ENCODE results near the gene CPB2.

Gene CPB2, protein sequence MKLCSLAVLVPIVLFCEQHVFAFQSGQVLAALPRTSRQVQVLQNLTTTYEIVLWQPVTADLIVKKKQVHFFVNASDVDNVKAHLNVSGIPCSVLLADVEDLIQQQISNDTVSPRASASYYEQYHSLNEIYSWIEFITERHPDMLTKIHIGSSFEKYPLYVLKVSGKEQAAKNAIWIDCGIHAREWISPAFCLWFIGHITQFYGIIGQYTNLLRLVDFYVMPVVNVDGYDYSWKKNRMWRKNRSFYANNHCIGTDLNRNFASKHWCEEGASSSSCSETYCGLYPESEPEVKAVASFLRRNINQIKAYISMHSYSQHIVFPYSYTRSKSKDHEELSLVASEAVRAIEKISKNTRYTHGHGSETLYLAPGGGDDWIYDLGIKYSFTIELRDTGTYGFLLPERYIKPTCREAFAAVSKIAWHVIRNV

DNA sequence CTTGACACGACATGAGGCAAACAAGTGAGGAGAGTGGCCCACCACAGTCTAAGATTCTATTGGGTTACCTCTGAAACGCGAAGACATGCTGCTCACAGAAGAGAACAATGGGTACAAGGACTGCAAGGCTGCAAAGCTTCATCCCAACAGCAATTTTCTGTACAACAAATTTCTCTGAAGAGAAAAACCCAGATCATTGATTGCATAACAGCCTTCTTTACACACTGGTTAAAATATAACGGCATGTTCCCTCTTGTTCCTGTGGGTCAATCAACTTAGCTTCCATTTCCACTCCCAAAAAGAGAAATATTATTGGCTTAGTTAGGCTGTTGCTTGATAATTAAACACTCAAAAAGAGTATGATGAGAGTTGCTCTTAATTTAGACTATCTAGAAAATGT lies at the start of gene CPB2:
Gene CPB2, minus strand, starts transcription at position 166 of the 400 bp plus-strand sequence. Its CDS starts 24 bp downstream, at position 142.
- no peak for DNase-seq (ENCODE audit: low read depth in 2 of 2)

DNA sequence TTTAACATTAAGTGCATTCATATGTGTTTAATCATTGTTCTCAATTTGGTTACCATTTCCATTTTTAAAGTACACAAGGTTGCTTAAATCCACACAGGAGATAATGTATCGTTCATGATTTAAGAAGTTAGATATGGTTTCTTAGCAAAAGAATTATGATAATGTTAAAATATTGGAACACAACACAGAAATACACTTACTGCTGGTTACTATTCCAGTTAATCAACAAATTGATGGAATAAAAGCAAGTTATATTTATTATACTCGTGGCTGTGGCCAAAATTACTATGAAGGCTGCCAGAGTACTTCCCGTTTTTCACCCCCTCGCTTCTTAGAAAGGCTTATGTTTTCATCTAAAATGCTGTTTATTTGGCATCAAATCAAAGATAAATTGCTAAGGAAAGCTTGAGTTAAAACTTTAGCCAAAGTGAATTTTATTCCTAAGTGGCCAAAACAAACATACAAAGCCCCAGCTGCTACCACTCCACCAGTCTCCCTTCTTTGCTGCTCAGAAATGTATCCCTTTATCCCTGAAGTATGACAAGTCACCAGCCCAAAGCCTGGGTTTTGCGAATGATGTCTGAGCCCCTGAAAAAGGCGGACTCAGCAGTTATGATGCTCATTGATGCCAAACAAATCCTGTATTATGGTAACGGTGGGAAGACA lies 49.4 kb upstream of the CPB2 start:
- DNase-seq (ENCODE audit: low read depth in 2 of 2), result no peak

DNA sequence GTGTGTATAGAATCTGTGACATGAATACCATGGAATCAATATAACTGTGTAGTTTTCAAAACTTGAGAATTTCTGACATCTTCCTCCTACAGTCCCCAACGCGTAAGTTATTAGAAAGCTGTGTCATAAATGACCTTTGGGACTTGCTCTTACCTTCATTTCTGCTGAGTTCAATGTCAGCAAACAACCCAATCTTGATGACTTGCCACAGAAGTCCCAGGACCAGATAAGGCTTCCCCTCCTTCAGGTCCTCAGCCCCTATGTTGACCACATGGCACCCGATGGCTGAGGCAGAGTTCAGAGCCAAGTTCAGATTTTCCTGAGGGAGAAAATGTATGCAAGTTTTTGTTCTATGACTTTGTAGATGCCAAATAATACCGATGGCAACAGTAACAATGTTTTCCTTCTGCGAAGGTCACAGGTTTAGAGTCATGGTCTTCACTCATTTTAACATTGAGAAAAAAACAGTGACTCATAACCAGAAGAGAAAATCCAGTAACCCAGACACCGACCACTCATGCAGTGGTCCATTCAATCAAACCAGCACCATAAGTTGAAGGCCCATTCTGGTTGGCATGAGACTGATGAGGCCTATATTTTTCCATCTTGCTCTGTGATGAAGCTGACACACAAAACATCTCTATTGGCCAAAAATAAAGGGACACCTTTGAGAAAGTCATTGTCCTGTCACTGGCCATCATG lies 47.9 kb upstream of the CPB2 start:
- DNase-seq (ENCODE audit: low read depth in 2 of 2), result no peak

DNA sequence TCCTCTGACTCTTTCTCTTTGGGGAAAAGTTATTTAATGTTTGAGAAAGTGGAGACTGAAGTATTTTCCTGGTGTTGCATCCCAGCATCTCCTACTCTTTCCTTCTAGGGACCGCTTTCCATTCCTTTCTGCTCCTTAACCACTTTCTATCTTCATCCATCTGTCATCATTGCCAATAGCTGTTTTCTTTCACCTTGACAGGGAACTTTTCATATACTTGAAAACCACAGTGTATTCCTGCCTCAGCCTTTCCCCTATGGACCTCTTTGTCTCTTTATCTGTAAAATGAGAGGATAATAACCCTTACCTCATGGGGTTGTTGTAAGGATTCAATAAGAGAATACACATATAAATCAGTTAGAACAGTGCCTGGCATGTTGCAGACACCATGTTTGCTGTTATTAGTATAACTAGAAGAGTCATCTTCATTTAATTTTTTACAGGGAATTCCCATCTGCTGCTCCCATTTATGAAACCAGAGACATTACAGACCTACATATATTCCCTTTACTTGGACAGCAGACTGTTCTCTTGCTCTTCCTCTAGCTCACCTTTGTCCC lies 45.4 kb upstream of the CPB2 start:
- no peak for DNase-seq (ENCODE audit: low read depth in 2 of 2)

DNA sequence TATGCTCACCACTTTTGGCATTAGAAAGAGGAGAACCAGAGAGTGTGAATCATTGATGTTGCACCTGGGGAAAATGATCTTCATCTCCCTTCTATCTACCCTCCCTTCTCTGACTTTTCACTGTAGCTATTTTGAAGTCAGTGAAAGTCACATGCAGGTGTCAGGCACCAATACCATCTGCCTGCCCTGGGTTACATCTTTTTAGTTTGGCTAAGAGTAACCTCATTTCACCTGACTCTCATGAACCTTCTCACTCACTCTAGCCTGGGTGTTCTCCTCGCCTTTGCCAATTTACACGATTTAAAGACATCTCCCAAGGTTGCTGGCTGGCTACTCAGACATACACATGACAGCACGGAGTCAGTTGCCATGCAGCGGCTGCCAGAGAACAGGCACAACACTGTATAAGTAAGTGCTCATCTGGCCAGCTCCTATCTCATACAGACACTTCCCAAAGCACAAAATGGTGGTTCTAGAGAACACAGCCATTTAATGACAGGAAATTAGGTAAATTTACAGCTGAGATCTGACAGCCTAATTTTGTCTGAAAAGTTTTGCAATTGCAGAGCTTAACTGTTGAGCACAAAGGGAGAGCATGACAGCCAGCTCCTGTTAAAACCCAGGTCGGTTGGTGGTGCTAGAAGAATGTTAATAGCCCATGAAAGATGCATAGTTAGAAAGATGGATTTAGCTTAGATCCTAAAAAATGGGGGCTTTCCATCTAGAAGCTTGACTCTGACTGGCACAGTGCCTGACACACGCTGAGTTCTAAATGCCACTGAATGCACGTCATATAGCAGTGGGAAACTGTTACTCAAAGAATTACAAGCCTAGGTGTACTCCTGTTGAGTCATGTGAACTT lies 44.7 kb upstream of the CPB2 start:
- no peak for DNase-seq (ENCODE audit: low read depth in 2 of 2)

DNA sequence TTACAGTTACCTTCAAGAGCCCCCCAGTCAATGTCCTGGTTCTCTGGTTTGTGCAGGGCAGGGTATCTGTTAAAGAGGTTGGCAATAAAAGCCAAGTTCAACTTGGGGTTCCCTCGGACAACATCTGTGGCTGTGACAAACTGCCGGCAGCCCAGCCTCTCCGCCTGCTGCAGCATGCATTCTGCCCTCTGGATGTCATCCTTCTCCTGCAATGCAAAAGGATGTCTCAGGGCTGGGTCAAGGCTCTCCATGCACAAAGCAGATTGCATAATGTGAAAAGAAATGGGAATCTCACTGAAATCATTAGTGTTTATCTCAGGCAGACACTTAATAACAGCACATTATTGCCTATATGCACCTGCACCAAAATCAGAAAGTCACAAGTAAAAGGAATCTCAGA lies 42.1 kb upstream of the CPB2 start:
- DNase-seq (ENCODE audit: low read depth in 2 of 2), result no peak

DNA sequence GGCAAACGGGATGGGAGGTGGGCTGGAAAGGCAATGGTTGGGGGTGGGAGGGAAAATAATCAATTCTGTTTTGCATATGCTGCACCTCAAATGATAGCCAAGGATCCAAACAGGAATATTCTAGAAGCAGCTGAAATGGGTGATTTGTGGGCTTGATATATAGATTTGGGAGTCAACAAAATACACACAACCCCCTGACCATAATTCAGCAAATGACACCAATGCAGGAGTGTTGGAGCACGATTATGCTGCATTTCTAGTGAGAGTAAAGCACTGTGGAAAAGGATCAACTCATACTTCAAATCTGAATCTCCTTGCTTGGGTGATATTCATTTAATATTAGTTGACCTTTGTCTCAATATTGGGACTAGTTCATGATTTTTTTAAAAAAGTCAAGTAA lies 41.1 kb upstream of the CPB2 start:
- DNase-seq (ENCODE audit: low read depth in 2 of 2), result no peak

DNA sequence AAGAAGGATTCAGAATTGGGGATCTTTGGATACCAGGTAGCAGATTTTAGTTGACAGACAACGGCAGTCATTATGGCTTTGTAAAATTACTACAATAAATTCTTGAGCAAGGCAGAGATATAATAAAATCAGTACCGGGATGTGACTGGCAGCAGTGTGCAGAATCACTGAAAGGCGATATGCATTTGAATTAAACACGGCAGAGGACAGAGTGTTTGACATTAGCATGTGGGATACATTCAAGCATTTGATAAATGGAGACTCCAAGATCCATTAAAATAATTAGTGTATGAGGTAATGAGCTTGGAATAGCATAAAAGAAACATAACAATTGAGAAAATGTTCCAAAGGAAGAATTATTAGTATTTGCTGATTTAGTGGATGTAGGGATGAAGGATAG lies 40.3 kb upstream of the CPB2 start:
- DNase-seq (ENCODE audit: low read depth in 2 of 2), result no peak

DNA sequence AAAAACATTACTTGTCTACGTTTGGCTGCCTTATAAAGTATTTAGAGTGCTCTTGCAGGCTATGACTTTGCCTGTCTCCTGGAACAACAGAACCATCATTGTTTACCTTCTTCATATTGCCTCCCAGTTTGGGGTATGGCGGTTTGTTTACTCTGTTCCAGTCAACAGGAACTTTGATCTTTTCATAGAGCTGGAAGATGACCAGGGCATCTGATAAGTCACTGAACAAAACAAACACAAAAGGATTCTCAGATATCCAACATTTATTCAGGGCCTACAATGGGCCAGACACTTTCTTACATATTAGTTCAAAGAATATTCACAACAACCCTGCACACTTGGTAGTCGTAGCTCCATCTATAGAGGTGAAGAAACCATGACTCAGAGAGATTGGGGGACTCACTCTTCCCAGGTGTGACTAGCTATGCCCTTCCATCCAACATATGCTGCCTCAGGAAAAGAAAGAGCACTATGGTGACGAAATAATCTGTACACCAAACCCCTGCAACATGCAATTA lies 38.4 kb upstream of the CPB2 start:
- DNase-seq (ENCODE audit: low read depth in 2 of 2), result no peak

DNA sequence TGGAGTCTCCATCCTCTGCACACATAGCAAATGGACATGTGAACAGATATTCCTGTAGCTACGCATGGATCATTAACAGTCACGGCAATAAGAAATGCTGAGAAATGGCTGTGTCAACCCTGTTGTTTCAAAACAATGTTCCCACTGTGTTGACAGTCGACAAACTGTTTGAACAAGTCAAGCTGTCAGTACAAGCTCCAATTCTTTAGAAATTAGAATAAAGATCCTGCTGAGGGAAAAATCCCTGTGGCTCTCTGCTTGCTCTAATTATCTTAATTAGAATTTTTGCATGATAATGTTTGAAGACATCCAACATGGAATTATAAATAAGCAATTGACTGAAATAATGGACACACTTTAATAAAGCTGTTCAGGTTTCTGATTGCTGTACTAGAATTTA lies 37.9 kb upstream of the CPB2 start:
- DNase-seq (ENCODE audit: low read depth in 2 of 2), result no peak

DNA sequence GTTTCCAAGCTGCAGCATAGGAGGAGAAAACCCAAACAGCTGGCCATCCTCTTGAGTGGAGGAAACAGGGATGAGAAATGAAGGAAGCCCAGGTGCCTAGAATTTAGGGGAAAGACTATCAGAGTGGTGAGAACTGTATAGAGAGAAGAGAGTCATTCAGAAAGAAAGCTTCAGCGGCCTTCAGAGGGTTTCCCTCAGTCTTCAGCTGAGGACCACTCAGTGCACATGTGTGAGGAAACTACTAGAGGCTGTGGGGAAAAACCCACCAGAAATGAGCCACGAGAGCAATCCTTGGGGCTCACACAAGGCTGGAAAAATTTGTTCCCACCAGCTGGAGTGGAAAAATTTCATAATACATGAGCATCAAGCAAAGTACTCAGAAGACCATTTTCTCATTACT lies 35.2 kb upstream of the CPB2 start:
- DNase-seq (ENCODE audit: low read depth in 2 of 2), result no peak

DNA sequence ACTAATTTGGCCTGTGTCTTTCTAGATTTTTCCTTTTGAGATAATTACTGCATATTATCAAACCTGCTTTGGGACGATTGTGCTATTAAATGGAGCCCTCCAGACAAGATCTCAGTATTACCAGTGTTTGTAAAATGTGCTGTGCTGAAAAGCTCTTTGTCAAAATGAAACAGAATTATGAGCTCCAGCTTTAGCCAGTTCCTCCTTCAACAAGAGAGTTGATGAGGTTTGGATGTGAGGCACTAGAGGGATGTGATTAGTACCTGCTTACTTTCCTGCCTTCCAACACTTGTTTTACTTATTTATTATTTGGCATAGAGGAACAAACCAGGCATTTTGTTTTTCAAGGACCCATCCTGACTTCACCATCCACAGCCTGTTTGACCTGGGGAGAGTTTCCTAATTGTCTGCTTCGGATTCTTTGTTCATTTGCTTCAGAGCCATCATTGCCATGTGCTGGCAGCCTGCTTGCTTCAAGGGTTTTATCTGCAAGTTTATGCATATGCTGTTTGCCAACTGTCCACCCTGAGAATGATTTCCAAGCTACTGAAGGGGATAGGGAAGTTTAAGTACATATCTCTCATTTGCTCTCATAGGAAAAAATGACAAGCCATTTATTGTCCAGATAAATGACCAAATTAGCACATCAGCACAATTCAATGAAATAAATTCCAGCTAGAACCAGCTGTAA lies 32.9 kb upstream of the CPB2 start:
- DNase-seq (ENCODE audit: low read depth in 2 of 2), result no peak

DNA sequence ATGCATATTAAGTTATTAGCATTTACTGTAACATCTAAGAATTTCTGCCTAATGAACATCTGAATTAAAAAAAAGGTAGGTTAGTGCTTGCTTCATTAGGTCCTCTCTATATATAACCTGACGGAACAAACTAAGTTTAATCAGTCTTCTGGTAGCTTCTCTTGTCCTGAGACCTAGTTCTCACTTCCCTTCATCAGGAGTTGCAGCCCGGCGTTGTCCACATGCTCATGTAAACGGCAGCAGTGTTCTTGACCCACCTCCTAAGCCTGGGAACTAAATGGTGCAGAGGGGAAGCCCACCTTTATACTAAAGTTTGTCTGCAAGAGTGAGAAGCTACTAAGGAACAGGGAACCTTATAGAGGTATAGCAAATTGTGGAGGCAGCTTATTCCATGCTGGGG lies 31.9 kb upstream of the CPB2 start:
- DNase-seq (ENCODE audit: low read depth in 2 of 2), result no peak

DNA sequence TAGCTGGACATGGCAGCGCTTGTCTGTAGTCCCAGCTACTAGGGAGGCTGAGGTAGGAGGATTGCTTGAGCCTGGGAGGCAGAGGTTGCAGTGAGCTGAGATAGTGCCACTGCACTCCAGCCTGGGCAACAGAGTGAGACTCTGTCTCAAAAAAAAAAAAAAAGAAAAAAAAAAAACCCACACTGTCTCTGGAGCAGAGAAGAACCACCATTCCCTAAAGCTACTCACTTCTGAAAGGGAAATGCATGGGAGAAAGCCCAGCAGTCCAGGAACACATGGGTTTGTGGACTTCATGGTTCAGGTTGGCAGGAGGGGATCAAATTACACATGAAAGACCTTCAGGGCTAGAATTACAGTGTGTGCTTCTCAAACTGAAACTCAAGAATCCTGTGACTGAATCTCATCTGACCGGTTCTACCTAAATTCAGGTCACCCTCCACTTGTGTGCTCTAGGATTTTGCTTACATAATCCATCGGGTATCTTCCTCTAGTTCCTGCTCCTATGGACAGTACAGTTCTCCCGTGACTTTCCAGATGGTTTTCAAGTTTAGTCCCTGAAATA lies 30.2 kb upstream of the CPB2 start:
- DNase-seq (ENCODE audit: low read depth in 2 of 2), result no peak

DNA sequence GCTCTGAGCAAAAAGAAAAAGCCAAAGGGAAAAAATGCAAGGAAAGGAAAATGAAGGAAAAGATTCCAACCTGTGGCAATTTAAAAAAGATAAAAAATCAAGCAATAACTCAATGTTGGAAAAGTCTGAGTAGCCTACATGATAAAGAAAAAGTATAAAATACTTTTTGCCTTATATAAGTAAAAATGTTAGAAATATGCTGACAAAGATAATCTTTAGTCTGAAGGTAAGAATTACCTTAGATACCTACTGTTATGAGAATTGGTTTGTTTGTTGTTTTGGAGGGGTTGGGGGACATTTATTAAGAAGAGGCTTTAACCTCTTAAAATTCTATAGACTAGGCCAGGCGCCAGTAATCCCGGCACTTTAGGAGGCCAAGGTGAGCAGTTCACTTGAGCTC lies 29.7 kb upstream of the CPB2 start:
- DNase-seq (ENCODE audit: low read depth in 2 of 2), result no peak

DNA sequence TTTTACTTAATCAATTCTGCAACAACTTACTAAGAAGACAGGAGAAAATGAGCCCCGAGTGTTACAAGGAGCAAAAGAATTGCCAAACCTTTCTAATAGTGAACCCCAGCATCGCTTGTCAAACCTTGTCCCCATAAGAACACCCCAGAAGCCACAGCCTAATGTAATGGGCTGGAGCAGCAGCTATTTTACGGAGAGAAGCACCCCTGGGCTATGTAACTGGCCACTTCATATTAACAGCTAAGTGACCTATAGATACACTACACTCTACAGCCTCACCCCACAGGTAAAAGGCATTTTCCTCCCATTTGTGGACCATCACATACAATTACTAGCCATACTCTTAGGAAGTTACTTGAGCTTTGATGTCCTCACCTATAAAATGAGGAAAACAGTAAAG lies 27.3 kb upstream of the CPB2 start:
- DNase-seq (ENCODE audit: low read depth in 2 of 2), result no peak

DNA sequence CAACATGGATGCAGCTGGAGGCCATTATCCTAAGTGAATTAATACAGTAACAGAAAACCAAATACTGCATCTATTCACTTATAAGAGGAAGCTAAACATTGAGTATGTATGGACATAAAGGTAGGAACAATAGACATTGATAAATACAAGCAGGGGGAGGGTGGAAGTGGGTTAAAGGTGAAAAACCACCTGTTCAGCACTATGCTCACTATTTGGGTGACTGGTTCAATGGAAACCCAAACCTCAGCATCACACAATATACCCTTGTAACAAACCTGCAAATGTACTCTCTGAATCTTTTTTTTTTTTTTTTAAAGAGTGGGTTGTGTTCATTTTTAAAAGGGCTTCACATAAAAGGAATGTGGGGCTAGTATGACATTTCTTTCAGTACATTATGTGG lies 26.9 kb upstream of the CPB2 start:
- DNase-seq (ENCODE audit: low read depth in 2 of 2), result no peak

DNA sequence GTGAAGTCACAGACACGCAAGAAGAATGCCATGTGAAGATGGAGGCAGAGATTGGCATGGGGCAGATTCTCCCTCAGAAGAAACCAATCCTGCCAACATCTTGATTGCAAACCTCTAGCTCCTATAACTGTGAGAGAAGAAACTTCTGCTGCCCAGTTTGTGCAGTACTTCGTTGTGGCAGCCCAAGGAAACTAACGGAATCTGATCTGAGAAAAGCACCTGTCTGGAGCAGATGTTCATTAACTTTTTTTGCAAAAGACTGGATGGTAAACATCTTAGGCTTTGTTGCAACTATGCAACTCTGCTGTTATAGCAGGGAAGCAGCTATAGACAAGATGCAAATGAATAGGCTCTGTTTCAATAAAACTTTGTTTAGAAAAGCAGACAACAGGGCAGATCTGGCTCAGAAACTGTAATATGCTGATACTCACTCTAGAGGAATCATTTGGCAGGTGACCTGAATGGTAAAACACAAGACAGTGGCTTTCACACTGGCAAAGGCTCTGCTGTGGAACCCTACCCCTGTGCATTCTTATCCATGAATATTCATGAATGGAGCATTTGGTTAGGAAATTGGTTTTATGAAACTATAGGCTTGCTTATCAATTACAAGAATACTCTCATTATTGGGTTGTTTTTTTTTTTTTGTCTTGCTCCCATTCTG lies 25.3 kb upstream of the CPB2 start:
- DNase-seq (ENCODE audit: low read depth in 2 of 2), result no peak

DNA sequence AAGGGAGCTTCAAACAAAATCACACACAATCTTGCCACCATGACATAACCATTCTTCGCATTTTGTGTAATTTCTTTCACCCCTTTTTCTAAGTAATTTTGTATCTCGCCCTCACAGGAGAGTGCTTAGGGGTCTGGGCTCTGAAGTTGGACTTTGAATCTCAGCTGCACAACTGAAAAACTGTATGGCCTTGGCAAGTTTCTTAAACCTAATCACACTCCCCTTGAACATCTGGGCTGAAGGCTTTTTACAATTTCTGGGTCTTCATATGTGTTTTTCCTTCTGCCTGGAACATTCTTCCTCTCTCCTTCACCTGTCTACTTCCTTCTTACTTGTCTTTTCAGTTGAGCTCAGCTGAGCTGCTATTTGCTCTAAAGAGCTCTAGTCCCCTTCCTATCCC lies 24.3 kb upstream of the CPB2 start:
- DNase-seq (ENCODE audit: low read depth in 2 of 2), result no peak
